Endothelial cell of umbilical vein (primary cell): Measurements from ENCODE around the gene DDR2. TPM values are rescaled to one million over a fixed set of nuclear protein-coding genes. Genes with fewer than 3 reads are reported as not detected.

Experiments used
- BruUV-seq: library from RNA; stranded (reverse); fragments of 400-500 nt; replicated peaks from 2 replicates; lab custom pipeline; 2021; lab: Mats Ljungman, UMichigan
- CTCF ChIA-PET: fragments of 300-600, 350-600 bp; sonication (Branson Sonifier 250); formaldehyde crosslinking; loops from one replicate; lab custom pipeline; 2021; ENCODE audit warnings: antibody characterized with exemption, inconsistent platforms; lab: Charles Lee
- POLR2A ChIA-PET: fragments of 300-600, 350-600 bp; sonication (Branson Sonifier 250); formaldehyde crosslinking; loops from one replicate; lab custom pipeline; 2021; ENCODE audit warnings: antibody characterized with exemption, inconsistent platforms; lab: Charles Lee
- DNase-seq: peaks from one replicate; pipeline ENCODE4 v3.0.0-alpha.2; 2011; ENCODE audit warnings: low read depth, low spot score
- FAIRE-seq: peaks from 2 replicates; lab custom pipeline; 2011; peaks lifted over from hg19 to GRCh38; lab: Jason Lieb, UNC
- H2AFZ ChIP-seq: 2 replicates; pipeline ENCODE4 v1.6.0; 2012; ENCODE audit warnings: low read depth, low read length, control low read depth, inconsistent platforms
- H3K27ac ChIP-seq: 2 replicates; pipeline ENCODE4 v1.5.1; 2011; ENCODE audit warnings: low read depth, mild to moderate bottlenecking, control low read depth, low read length, moderate library complexity; ENCODE audit not compliant: insufficient read depth
- H3K27me3 ChIP-seq, 2 experiments: 2 replicates each; pipeline versions ENCODE4 v1.6.0 to v1.6.1; 2011; ENCODE audit warnings: low read length in 2 of 2, mixed read lengths in 1 of 2; ENCODE audit not compliant: control insufficient read depth in 2 of 2, insufficient read depth in 2 of 2
- H3K36me3 ChIP-seq, 2 experiments: 2 replicates in 1 of 2; 3 replicates in 1 of 2; pipeline ENCODE4 v1.5.1; 2011; ENCODE audit warnings: low read length in 2 of 2, mild to moderate bottlenecking in 1 of 2, moderate library complexity in 1 of 2; ENCODE audit not compliant: control insufficient read depth in 2 of 2, insufficient read depth in 2 of 2; ENCODE audit errors: extremely low read depth in 1 of 2
- H3K4me1 ChIP-seq: 3 replicates; pipeline ENCODE4 v1.5.1; 2011; ENCODE audit warnings: mild to moderate bottlenecking, low read length; ENCODE audit not compliant: control insufficient read depth, insufficient read depth; ENCODE audit errors: extremely low read depth
- H3K4me2 ChIP-seq: 2 replicates; pipeline ENCODE4 v1.6.1; 2011; ENCODE audit warnings: low read length, control low read depth, mixed read lengths; ENCODE audit not compliant: insufficient read depth
- H3K4me3 ChIP-seq, 3 experiments: fragments of 200-600 bp in 1 of 3; sonication (generic), shearing (Covaris generic) in 1 of 3; replicated peaks in 1 of 3; 2 replicates each; pipeline ENCODE4 v1.5.1; 2011 to 2016; ENCODE audit warnings: control low read depth in 3 of 3, low read length in 3 of 3, mild to moderate bottlenecking in 2 of 3, inconsistent platforms in 1 of 3, low read depth in 1 of 3, moderate library complexity in 1 of 3; ENCODE audit not compliant: insufficient read depth in 1 of 3
- H3K79me2 ChIP-seq: 2 replicates; pipeline ENCODE4 v1.6.0; 2012; ENCODE audit warnings: low read length, inconsistent platforms; ENCODE audit not compliant: control insufficient read depth, insufficient read depth
- H3K9ac ChIP-seq: replicated peaks from 2 replicates; pipeline ENCODE3; 2011; ENCODE audit warnings: low read length, control low read depth; ENCODE audit not compliant: insufficient read depth; ENCODE audit errors: extremely low read depth
- H3K9me1 ChIP-seq: replicated peaks from 3 replicates; pipeline ENCODE4 v1.6.0; 2011; ENCODE audit warnings: mild to moderate bottlenecking, low read length; ENCODE audit not compliant: control insufficient read depth, insufficient read depth; ENCODE audit errors: extremely low read depth
- H3K9me3 ChIP-seq: replicated peaks from 2 replicates; pipeline ENCODE4 v1.5.1; 2012; ENCODE audit warnings: low read length, inconsistent platforms; ENCODE audit not compliant: control insufficient read depth, insufficient read depth
- H4K20me1 ChIP-seq: replicated peaks from 2 replicates; pipeline ENCODE3; 2011; ENCODE audit warnings: mild to moderate bottlenecking, low read length; ENCODE audit not compliant: control insufficient read depth, insufficient read depth; ENCODE audit errors: extremely low read depth
- EZH2 ChIP-seq: IDR thresholded peaks from 2 replicates; pipeline ENCODE4 v1.6.1; 2012; ENCODE audit warnings: borderline replicate concordance, low read depth, mild to moderate bottlenecking, moderate library complexity, low read length, inconsistent platforms; ENCODE audit not compliant: severe bottlenecking
- FOS ChIP-seq: IDR thresholded peaks from 2 replicates; pipeline ENCODE4 v1.6.1; 2011; ENCODE audit warnings: mild to moderate bottlenecking, low read length, moderate library complexity, borderline replicate concordance; ENCODE audit not compliant: insufficient read depth
- GATA2 ChIP-seq: IDR thresholded peaks from 2 replicates; pipeline ENCODE4 v1.7.0; 2011; ENCODE audit warnings: low read depth, mild to moderate bottlenecking, moderate library complexity, mixed read lengths, low read length; ENCODE audit not compliant: insufficient read length, insufficient read depth
- JUN ChIP-seq: IDR thresholded peaks from 2 replicates; pipeline ENCODE4 v1.6.1; 2011; ENCODE audit warnings: borderline replicate concordance, low read depth; ENCODE audit not compliant: insufficient read length, insufficient read depth
- MYC ChIP-seq: IDR thresholded peaks from one replicate; pipeline ENCODE4 v1.6.1; 2011; ENCODE audit warnings: mild to moderate bottlenecking, low read depth, low read length
- POLR2A ChIP-seq: IDR thresholded peaks from 2 replicates; pipeline ENCODE4 v1.6.1; 2012; ENCODE audit warnings: low read depth, mild to moderate bottlenecking, control low read depth, low read length
- POLR2AphosphoS5 ChIP-seq: IDR thresholded peaks from 2 replicates; pipeline ENCODE4 v1.6.1; 2012; ENCODE audit warnings: low read depth, mild to moderate bottlenecking, control low read depth, low read length, moderate library complexity; ENCODE audit not compliant: insufficient read depth
- dilution Hi-C: fragments of 300-500 bp; cut with MboI; formaldehyde crosslinking; loops from one replicate; pipeline ENCODE4 v1.15.0; 2019; ENCODE audit warnings: low sequenced_read_pairs; ENCODE audit not compliant: extremely low pct_ligation_motif_present
- intact Hi-C: fragments of 100-400 bp; cut with micrococcal nuclease; formaldehyde crosslinking; loops from one replicate; pipeline ENCODE4 v1.10.0; 2022
- polyA plus RNA-seq, 4 experiments: library from polyadenylated mRNA; depleted of rRNA in 3 of 4; stranded (reverse) in 3 of 4; unstranded in 1 of 4; fragments of >200 nt; gene quantifications; 2 replicates each; pipeline versions ENCODE4 v1.2.1 to v1.2.3, GENCODE V29; 2011 to 2012; ENCODE audit warnings: missing spikeins in 1 of 4
- total RNA-seq: library from RNA; stranded (reverse); gene quantifications from 2 replicates; pipeline ENCODE4 v1.2.3, GENCODE V29; 2021
- TF ChIP-seq, protein P1 (sequence below), 2 donors: IDR thresholded peaks; 1 replicate in 1 of 2; 2 replicates in 1 of 2; pipeline ENCODE4 v1.5.1; 2011; ENCODE audit warnings: low read length in 2 of 2, mild to moderate bottlenecking in 2 of 2, moderate library complexity in 2 of 2, control low read depth in 1 of 2, inconsistent platforms in 1 of 2, low read depth in 1 of 2; ENCODE audit not compliant: insufficient read depth in 1 of 2; ENCODE audit errors: extremely low read depth in 1 of 2
- TF ChIP-seq, protein P2 (sequence below): IDR thresholded peaks from 2 replicates; pipeline ENCODE4 v1.6.1; 2011; ENCODE audit not compliant: insufficient read depth, insufficient read length

Gene DDR2
- total and polyA plus RNA-seq, 2 donors (not counting 3 experiments of a cell fraction or from before 2014, with no cell fraction given) = 27.8 to 30.8 TPM

DNA sequence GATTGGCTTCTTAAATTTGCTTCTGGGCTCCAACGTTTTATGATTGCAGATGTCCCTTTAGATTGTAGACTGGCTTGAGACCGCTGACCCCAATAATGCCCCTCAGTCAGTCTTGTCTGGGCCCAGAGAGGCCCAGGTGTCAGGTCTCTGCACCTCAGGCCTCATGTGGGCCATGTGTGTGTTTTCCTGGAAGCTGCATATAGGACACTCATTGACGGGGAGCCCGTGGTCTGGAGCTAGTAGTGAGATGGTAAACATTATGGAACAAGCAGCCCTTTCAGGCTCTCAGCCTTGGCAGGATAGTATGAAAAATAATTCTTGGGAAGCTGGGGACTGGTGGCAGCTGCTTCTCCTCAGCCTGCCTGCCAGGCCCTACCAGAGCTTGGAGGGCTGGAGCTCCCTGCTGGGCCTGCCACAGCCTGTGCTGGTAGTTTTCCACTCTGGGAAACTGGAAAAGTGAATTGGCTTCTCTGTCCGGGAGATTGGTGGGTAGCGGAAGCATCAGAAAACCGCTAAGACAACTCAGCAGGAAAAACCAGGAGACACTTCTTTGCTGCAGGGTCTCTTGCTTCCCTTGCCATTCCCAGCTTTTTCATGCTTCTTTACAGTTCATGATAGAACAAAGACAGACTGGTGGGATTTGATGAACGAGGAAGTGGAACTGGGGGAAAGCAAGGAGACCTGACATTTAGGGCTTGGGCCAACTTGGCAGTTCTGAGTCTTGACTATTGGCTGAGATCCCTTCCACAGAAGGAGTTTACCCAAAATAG lies 100.5 kb downstream of the DDR2 start:
- Histone ChIP-seq H2AFZ (no peak overlapping the region), H3K4me1 (no peaks in the 10 kb centered on the region), H3K27ac (no peak overlapping the region), H3K9ac (no peak overlapping the region), H3K9me1 (no peaks in the 10 kb centered on the region), H3K27me3 (no peaks in the 10 kb centered on the region), H3K9me3 (no peaks in the 10 kb centered on the region), H3K4me3 (no peak overlapping the region), H3K36me3 (no peaks in the 10 kb centered on the region), H3K4me2 (no peak overlapping the region), H4K20me1 (no peaks in the 10 kb centered on the region), H3K79me2 (no peaks in the 10 kb centered on the region)
- no TSS peak for BruUV-seq
- intact Hi-C loops = no loop called here
- TF ChIP-seq MYC (no peak), GATA2 (no peak), EZH2 (no peak), POLR2A (no peak), POLR2AphosphoS5 (no peak), JUN (no peak), FOS (no peak)
- TF ChIP-seq, protein P1, sequence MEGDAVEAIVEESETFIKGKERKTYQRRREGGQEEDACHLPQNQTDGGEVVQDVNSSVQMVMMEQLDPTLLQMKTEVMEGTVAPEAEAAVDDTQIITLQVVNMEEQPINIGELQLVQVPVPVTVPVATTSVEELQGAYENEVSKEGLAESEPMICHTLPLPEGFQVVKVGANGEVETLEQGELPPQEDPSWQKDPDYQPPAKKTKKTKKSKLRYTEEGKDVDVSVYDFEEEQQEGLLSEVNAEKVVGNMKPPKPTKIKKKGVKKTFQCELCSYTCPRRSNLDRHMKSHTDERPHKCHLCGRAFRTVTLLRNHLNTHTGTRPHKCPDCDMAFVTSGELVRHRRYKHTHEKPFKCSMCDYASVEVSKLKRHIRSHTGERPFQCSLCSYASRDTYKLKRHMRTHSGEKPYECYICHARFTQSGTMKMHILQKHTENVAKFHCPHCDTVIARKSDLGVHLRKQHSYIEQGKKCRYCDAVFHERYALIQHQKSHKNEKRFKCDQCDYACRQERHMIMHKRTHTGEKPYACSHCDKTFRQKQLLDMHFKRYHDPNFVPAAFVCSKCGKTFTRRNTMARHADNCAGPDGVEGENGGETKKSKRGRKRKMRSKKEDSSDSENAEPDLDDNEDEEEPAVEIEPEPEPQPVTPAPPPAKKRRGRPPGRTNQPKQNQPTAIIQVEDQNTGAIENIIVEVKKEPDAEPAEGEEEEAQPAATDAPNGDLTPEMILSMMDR (IDR thresholded peaks at IDR 0.05; ENCODE audit: extremely low read depth in 1 of 2, insufficient read depth in 1 of 2, low read depth in 1 of 2, low read length in 2 of 2) = no peak
- TF ChIP-seq, protein P2, sequence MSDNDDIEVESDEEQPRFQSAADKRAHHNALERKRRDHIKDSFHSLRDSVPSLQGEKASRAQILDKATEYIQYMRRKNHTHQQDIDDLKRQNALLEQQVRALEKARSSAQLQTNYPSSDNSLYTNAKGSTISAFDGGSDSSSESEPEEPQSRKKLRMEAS = no peak
- ChIA-PET CTCF (interaction anchor here (2.5 kb wide), 1 partner anchor 11 kb away, joined by 6 read pairs; no protein-coding TSS in a partner anchor), POLR2A (no interaction called here)
- DNase-seq = no peak
- no peak for FAIRE-seq
- dilution Hi-C loops = no loop called here
